Adipose tissue (tissue), 3 donors: ENCODE measurements around the gene CBFB. TPM values are rescaled to one million over a fixed set of nuclear protein-coding genes. Genes with fewer than 3 reads are reported as not detected.

ENCODE experiments used
- H3K27ac ChIP-seq: one replicate; pipeline ENCODE4 v1.5.1; 2013; ENCODE audit warnings: low read depth, low read length
- WGBS, 3 donors: extraction: QIAGEN DNeasy Blood & Tissue Kit; methylation state at CpG; one replicate each; pipeline ENCODE4 v1.1.7; 2013; 5-methylcytosine and 5-hydroxymethylcytosine counted together
- polyA plus RNA-seq, 3 donors: library from polyadenylated mRNA; stranded (reverse); fragments of 200-250 nt; gene quantifications; one replicate each; pipeline ENCODE4 v1.2.3, GENCODE V29; 2013
- donor health status: healthy with polysubstance abuse.
- donor health status: Bipolar disorder and iron deficiency.
- donor health status: healthy.

The CBFB gene
- polyA plus RNA-seq, 3 donors, result 9.1 to 33.0 (median 17.5) TPM

GRCh38 chr16:67146523-67147357 is 117.8 kb downstream of the CBFB start:
- no peak overlapping the region for H3K27ac ChIP-seq
- 82 to 86% (median 85%) methylated on average over 7 of the region's 7 CpGs for WGBS, 3 donors

- no peak overlapping the region for H3K27ac ChIP-seq
- 91 to 97% (median 92%) methylated on average over 4 of the region's 4 CpGs for WGBS, 3 donors
These were observed 118.6 kb downstream of the CBFB start for GRCh38 chr16:67147437-67148140.

GRCh38 chr16:67148221-67148620 is 119.3 kb downstream of the CBFB start:
- no peak overlapping the region for H3K27ac ChIP-seq
- 91 to 95% (median 92%) methylated on average over 2 of the region's 2 CpGs for WGBS, 3 donors

DNA sequence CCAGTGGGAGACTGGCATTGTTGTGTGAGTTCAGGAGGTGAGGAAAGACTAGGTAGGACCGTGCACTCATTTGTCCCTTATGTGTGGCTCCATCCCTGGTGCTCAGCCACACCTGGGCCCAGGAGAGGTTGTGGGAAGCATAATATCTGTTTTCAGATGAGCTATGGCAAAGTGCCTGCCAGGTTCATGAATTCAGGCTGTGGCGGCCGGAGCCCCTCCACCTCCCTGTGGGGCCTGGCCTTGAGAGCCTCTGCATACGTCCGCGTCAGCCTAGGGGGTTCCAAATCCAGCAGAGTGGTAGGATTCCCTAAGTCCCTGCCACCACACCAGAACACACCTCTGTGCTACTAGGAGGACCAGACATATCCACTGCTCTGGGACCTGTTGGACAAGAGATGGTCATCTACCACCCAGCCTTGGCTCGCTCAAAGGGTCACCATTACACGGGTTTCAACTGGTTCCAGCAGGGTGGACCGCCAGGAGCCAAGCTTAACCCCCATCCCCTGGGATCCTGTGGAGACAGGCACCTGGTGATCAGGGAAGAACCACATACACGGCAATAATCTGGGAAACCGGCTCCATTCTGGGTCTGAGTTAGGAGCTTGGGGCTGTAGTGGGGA is 119.8 kb downstream of the CBFB start:
- 88 to 93% (median 90%) methylated on average over 11 of the region's 11 CpGs for WGBS, 3 donors
- no peak overlapping the region for H3K27ac ChIP-seq

DNA sequence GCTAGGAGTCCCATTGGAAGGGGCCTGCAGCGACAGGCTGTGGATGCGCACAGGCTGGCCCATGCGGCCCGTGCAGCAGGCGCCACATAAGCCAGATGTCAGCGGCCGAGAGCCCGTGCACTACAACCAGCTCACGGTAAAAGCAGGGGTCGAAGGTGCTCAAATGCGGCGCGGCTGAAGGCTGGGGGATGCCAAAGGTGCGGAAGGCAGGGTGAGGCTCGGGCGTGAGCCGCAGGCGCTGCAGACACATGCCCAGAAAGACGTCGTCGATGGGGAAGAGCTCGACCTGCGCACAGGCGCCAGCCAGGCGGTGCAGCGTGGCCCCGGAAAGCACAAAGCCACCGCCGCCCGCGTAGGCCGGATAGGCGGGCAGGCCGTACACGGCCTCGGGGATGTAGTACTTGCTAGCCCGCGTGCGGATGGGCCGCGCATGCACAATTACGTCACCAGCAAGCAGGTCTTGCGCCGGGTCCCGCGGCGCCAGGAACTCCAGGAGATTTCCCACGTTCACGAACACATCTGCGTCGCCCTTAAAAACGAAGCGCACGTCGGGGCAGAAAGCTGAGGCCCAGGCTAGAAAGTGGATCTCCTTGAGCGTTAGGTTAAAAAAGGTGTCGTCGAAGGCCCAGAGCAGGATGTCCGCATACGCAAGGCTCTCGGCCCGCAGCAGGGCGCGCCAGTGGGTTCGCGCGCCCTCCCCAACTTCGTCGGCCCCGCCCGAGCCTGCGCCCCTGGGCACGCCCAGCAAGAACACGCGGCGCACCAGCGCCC is 120.5 kb downstream of the CBFB start:
- H3K27ac ChIP-seq, result no peak overlapping the region
- 59 to 74% (median 73%) methylated on average over 73 to 77 of the region's 77 CpGs for WGBS, 3 donors

DNA sequence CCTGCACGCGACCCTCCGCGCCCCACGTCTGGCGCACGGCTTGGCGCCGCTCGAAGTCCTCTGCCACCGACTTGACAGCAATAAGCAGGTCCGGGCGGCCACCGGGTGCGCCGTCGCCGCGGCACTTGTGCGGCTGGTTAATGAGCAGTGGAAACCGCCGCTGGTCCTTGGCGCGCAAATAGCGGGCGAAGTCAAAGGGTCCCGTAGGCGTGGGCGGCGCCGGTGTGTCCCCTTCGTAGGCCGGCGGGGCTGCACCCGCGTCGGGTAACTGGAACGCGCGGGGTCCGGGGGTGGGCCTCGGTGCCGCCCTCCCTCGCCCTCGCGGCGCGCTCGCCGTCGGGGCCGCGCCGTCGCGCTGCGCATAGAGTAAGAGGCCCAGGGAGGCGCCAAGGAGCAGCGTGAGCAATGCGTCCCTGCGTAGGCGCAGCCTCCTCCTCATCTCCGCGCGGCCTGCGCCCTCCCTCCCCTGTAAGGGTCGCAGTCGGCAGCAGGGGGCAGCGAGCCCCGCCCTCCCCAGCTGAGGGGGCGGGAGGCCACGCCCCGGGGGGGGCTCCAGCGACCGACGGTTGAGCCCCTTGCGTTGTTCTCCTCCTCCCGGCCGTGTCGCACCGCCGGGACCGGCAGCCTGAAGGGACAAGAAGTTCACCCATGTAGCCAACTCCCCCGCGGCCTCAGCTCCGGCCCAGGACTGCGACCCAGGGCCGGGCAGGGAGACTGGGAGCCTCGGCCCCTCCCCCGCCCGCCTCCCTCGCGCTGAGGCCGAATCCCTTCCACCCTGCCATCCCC is 121.3 kb downstream of the CBFB start:
- 4 to 12% (median 11%) methylated on average over 69 to 92 of the region's 94 CpGs for WGBS, 3 donors

More for the DNA sequence above, 121.3 kb downstream of the CBFB start:
- no peak overlapping the region for H3K27ac ChIP-seq

Other genes starting within 250 kb of the CBFB start
- not detected for gene TERB1, start 227.6 kb upstream of the CBFB start, polyA plus RNA-seq
- 10 to 100 TPM; 23.1 to 34.0 (median 23.2) TPM for gene NAE1, start 198.2 kb upstream of the CBFB start, polyA plus RNA-seq
- under 1 TPM in 2 of 3 donors, not detected in 1; 0.05 to 0.13 TPM for gene CA7, start 184.7 kb upstream of the CBFB start, polyA plus RNA-seq
- gene PDP2, start 148.6 kb upstream of the CBFB start, polyA plus RNA-seq, result 10 to 100 TPM in 1 of 3 donors, 1 to 10 TPM in 2; 3.6 to 10.2 (median 4.1) TPM
- gene CDH16, start 110.3 kb upstream of the CBFB start, polyA plus RNA-seq, result not detected
- 10 to 100 TPM in 1 of 3 donors, 1 to 10 TPM in 2; 2.4 to 10.6 (median 7.8) TPM for gene RRAD, start 103.6 kb upstream of the CBFB start, polyA plus RNA-seq
- 100 to 1,000 TPM in 2 of 3 donors, 10 to 100 TPM in 1; 82.5 to 160 (median 157) TPM for gene CIAO2B, start 94.7 kb upstream of the CBFB start, polyA plus RNA-seq
- 10 to 100 TPM; 14.5 to 28.8 (median 26.5) TPM for gene CES2, start 93.6 kb upstream of the CBFB start, polyA plus RNA-seq
- 1 to 10 TPM in 2 of 3 donors, under 1 TPM in 1; 0.22 to 2.2 (median 1.1) TPM for gene CES3, start 67.9 kb upstream of the CBFB start, polyA plus RNA-seq
- 10 to 100 TPM in 2 of 3 donors, 1 to 10 TPM in 1; 9.8 to 14.5 (median 11.2) TPM for gene CES4A, start 40.6 kb upstream of the CBFB start, polyA plus RNA-seq
- gene PHAF1, start 80.8 kb downstream of the CBFB start, polyA plus RNA-seq, result 1 to 10 TPM; 4.6 to 6.8 (median 6.6) TPM
- gene B3GNT9, start 121.8 kb downstream of the CBFB start, polyA plus RNA-seq, result 1 to 10 TPM; 2.5 to 6.7 (median 5.0) TPM
- 10 to 100 TPM; 18.0 to 30.0 (median 20.6) TPM for gene TRADD, start 130.8 kb downstream of the CBFB start, polyA plus RNA-seq
- gene FBXL8, start 130.8 kb downstream of the CBFB start, polyA plus RNA-seq, result 10 to 100 TPM; 10.3 to 36.7 (median 15.3) TPM
- 10 to 100 TPM; 30.3 to 62.2 (median 42.1) TPM for gene HSF4, start 135.6 kb downstream of the CBFB start, polyA plus RNA-seq
- gene NOL3, start 141.4 kb downstream of the CBFB start, polyA plus RNA-seq, result 10 to 100 TPM; 31.0 to 62.3 (median 34.3) TPM
- gene MATCAP1, start 154.8 kb downstream of the CBFB start, polyA plus RNA-seq, result 10 to 100 TPM; 13.0 to 32.0 (median 28.2) TPM
- gene EXOC3L1, start 161.0 kb downstream of the CBFB start, polyA plus RNA-seq, result 10 to 100 TPM in 1 of 3 donors, 1 to 10 TPM in 2; 3.1 to 14.4 (median 9.4) TPM
- gene E2F4, start 163.0 kb downstream of the CBFB start, polyA plus RNA-seq, result 10 to 100 TPM; 25.5 to 72.6 (median 52.0) TPM
- 10 to 100 TPM in 1 of 3 donors, 1 to 10 TPM in 2; 1.8 to 35.7 (median 4.5) TPM for gene ELMO3, start 170.0 kb downstream of the CBFB start, polyA plus RNA-seq
- 10 to 100 TPM; 65.4 to 77.4 (median 75.5) TPM for gene TMEM208, start 198.0 kb downstream of the CBFB start, polyA plus RNA-seq
- 10 to 100 TPM; 11.3 to 41.7 (median 33.4) TPM for gene FHOD1, start 218.3 kb downstream of the CBFB start, polyA plus RNA-seq
- gene SLC9A5, start 219.8 kb downstream of the CBFB start, polyA plus RNA-seq, result 1 to 10 TPM in 1 of 3 donors, under 1 TPM in 2; 0.26 to 1.6 (median 0.82) TPM